SK-N-SH treated with all-trans-retinoic acid at 6 μM for 48 hours (cell line): Measurements from ENCODE around the gene SFXN2.

ENCODE experiments used
- ATAC-seq: fragments of 200-7000 bp; cut with Tn5 transposase; 3 replicates; pipeline ENCODE4 v1.9.1; 2020; ENCODE audit warnings: mild to moderate bottlenecking, moderate library complexity
- CREB5 ChIP-seq: fragments of 250-450 bp; sonication (Bioruptor Pico); IDR thresholded peaks from 2 replicates; pipeline ENCODE4 v1.5.1; 2020; ENCODE audit warnings: low read depth, mild to moderate bottlenecking, moderate library complexity
- ESRRG ChIP-seq: fragments of 250-450 bp; sonication (Bioruptor Pico); IDR thresholded peaks from 2 replicates; pipeline ENCODE4 v1.6.1; 2021; ENCODE audit warnings: mild to moderate bottlenecking
- GLIS3 ChIP-seq: fragments of 250-450 bp; sonication (Bioruptor Pico); IDR thresholded peaks from 2 replicates; pipeline ENCODE4 v1.5.0; 2020; ENCODE audit warnings: mild to moderate bottlenecking, moderate library complexity
- ISL1 ChIP-seq: fragments of 250-450 bp; sonication (Bioruptor Pico); IDR thresholded peaks from 2 replicates; pipeline ENCODE4 v2.1.2; 2022; ENCODE audit warnings: mild to moderate bottlenecking, moderate library complexity
- OSR1 ChIP-seq: fragments of 250-450 bp; sonication (Bioruptor Pico); IDR thresholded peaks from 2 replicates; pipeline ENCODE4 v1.8.0; 2022; ENCODE audit warnings: moderate library complexity, mild to moderate bottlenecking, inconsistent platforms
- RARB ChIP-seq: fragments of 250-450 bp; sonication (Bioruptor Pico); IDR thresholded peaks from 2 replicates; pipeline ENCODE4 v1.8.0; 2021; ENCODE audit warnings: mild to moderate bottlenecking, moderate library complexity
- SNAI2 ChIP-seq: fragments of 250-450 bp; sonication (Bioruptor Pico); IDR thresholded peaks from 2 replicates; pipeline ENCODE4 v1.5.0; 2020; ENCODE audit warnings: mild to moderate bottlenecking, moderate library complexity
- TCF4 ChIP-seq: fragments of 250-450 bp; sonication (Bioruptor Pico); IDR thresholded peaks from 2 replicates; pipeline ENCODE4 v1.8.0; 2021; ENCODE audit warnings: mild to moderate bottlenecking, moderate library complexity, borderline replicate concordance
- TOX ChIP-seq: fragments of 250-450 bp; sonication (Bioruptor Pico); IDR thresholded peaks from 2 replicates; pipeline ENCODE4 v1.8.0; 2021; ENCODE audit warnings: mild to moderate bottlenecking, moderate library complexity, borderline replicate concordance
- ZC3H10 ChIP-seq: fragments of 250-450 bp; sonication (Bioruptor Pico); IDR thresholded peaks from 2 replicates; pipeline ENCODE4 v1.5.1; 2021; ENCODE audit warnings: mild to moderate bottlenecking, moderate library complexity
- ZFP3 ChIP-seq: fragments of 250-450 bp; sonication (Bioruptor Pico); IDR thresholded peaks from 2 replicates; pipeline ENCODE4 v1.5.0; 2020; ENCODE audit warnings: mild to moderate bottlenecking, moderate library complexity
- ZFP30 ChIP-seq: fragments of 450-650 bp; formaldehyde crosslinking; IDR thresholded peaks from 2 replicates; pipeline ENCODE4 v1.5.0; 2022; ENCODE audit warnings: mild to moderate bottlenecking, moderate library complexity
- ZNF565 ChIP-seq: fragments of 450-650 bp; formaldehyde crosslinking; conservative IDR thresholded peaks from 2 replicates; pipeline ENCODE4 v1.5.0; 2020; ENCODE audit warnings: low read depth, mild to moderate bottlenecking, moderate library complexity
- ZNF70 ChIP-seq: fragments of 450-650 bp; formaldehyde crosslinking; IDR thresholded peaks from 2 replicates; pipeline ENCODE4 v1.5.0; 2020; ENCODE audit warnings: mild to moderate bottlenecking, moderate library complexity
- ZNF8 ChIP-seq: fragments of 450-650 bp; formaldehyde crosslinking; IDR thresholded peaks from 2 replicates; pipeline ENCODE4 v1.5.0; 2020; ENCODE audit warnings: mild to moderate bottlenecking, moderate library complexity
- TF ChIP-seq, protein P1 (sequence below): fragments of 250-450 bp; sonication (Bioruptor Pico); IDR thresholded peaks from 2 replicates; pipeline ENCODE4 v1.5.0; 2020; ENCODE audit warnings: mild to moderate bottlenecking, moderate library complexity
- TF ChIP-seq, protein P2 (sequence below): fragments of 250-450 bp; sonication (Bioruptor Pico); IDR thresholded peaks from 2 replicates; pipeline ENCODE4 v1.8.0; 2021; ENCODE audit warnings: low read depth, mild to moderate bottlenecking, moderate library complexity, borderline replicate concordance
- TF ChIP-seq, protein P3 (sequence below): fragments of 250-450 bp; sonication (Bioruptor Pico); IDR thresholded peaks from 2 replicates; pipeline ENCODE4 v1.5.1; 2021; ENCODE audit warnings: mild to moderate bottlenecking, moderate library complexity

SFXN2 gene

DNA sequence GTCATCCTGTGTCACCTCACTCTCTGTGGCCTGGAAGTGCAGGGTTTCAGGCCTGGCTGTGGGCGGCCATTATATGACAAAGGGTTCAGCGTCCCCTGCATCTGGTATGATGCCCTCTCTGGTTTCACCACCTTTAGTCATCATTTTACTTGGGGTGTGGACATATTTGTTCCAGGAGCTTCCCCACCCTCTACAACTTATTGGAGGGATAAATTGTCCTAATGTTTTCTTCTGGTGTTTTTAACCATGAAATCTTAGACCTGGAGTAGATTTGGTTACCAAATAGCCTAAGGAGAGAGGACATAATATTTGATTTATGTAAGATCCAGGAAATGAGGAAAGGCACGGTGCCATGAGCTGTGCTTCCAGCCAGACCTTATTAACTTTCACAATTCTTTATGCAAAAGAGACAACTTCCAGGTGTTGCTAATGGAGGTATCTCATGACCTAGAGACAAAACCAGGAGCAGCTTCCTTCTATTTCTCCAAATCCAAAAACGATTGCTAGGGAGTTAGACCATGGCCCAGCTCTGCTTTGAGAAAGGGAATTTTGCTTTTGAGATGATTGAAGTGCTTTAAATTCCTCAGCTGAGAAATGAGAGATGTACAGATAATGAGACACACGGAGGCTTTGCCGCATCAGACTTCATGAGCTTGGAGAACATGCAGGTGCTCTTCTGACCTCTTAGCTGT, 50.2 kb downstream of the SFXN2 start:
- ATAC-seq = peak; percentile 82
- TF ChIP-seq ISL1 (CRISPR knock-in tag) = peak; percentile 32; the same call in 1 of the 2 replicates
- TF ChIP-seq, protein P1, sequence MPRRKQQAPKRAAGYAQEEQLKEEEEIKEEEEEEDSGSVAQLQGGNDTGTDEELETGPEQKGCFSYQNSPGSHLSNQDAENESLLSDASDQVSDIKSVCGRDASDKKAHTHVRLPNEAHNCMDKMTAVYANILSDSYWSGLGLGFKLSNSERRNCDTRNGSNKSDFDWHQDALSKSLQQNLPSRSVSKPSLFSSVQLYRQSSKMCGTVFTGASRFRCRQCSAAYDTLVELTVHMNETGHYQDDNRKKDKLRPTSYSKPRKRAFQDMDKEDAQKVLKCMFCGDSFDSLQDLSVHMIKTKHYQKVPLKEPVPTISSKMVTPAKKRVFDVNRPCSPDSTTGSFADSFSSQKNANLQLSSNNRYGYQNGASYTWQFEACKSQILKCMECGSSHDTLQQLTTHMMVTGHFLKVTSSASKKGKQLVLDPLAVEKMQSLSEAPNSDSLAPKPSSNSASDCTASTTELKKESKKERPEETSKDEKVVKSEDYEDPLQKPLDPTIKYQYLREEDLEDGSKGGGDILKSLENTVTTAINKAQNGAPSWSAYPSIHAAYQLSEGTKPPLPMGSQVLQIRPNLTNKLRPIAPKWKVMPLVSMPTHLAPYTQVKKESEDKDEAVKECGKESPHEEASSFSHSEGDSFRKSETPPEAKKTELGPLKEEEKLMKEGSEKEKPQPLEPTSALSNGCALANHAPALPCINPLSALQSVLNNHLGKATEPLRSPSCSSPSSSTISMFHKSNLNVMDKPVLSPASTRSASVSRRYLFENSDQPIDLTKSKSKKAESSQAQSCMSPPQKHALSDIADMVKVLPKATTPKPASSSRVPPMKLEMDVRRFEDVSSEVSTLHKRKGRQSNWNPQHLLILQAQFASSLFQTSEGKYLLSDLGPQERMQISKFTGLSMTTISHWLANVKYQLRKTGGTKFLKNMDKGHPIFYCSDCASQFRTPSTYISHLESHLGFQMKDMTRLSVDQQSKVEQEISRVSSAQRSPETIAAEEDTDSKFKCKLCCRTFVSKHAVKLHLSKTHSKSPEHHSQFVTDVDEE = no peak
- TF ChIP-seq ZC3H10 (CRISPR knock-in tag) = no peak
- TF ChIP-seq ZFP3 = no peak

DNA sequence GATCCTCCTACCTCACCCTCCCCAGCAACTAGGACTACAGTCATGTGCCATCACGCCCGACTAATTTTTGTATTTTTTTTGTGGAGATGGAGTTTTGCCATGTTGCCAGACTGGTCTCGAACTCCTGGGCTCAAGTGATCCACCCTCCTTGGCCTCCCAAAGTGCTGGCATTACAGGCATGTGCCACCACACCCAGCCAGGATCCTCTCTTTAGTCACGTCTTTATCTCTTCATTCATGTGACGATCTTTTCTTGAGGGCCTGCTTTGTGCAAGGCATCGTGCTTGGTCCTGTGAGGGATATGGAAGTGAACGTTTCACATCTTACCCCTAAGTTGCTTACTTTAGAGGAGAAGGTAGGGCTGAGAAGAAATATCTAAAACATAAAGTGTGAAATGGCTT, 50.9 kb downstream of the SFXN2 start:
- TF ChIP-seq TCF4 (CRISPR knock-in tag) (no peak), TOX (CRISPR knock-in tag) (no peak), ZNF8 (CRISPR knock-in tag) (no peak), RARB (CRISPR knock-in tag) (no peak), ZFP30 (no peak)
- TF ChIP-seq, protein P1 = no peak
- TF ChIP-seq, protein P2, sequence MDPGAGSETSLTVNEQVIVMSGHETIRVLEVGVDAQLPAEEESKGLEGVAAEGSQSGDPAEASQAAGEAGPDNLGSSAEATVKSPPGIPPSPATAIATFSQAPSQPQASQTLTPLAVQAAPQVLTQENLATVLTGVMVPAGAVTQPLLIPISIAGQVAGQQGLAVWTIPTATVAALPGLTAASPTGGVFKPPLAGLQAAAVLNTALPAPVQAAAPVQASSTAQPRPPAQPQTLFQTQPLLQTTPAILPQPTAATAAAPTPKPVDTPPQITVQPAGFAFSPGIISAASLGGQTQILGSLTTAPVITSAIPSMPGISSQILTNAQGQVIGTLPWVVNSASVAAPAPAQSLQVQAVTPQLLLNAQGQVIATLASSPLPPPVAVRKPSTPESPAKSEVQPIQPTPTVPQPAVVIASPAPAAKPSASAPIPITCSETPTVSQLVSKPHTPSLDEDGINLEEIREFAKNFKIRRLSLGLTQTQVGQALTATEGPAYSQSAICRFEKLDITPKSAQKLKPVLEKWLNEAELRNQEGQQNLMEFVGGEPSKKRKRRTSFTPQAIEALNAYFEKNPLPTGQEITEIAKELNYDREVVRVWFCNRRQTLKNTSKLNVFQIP = no peak
- TF ChIP-seq, all 23 proteins: peak for 0
- ATAC-seq = no peak

DNA sequence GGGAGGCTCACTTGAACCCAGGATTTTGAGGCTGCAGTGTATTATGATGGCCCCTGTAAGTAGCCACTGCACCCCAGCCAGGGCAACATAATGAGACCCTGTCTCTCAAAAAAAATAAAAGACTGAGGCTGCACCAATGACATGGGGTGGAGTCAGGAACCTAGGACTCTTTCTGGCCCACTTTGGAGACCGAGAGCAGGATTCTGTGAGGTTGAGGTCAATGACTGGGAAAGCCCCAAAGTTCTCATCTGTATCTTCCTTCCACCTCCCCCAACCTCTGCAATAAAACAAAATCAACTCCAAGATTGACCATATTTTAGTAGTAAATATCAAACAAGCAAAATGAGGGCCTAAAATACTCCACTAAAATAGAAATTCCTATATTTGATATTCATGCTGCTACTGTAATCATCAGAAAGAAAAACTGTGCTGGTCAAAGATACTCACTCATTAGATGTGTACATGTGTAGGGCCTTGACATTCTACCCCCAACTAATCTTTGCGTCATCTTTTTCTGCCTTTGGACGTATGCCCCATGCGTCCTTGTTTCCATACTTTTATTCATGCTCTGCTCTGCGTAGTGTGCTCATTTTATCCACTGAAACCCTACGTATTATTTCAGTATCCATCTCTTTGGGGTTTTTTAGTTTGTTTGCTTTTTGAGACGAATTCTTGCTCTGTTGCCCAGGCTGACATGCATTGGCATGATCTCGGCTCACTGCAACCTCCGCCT, 53.2 kb downstream of the SFXN2 start:
- ATAC-seq = no peak
- TF ChIP-seq SNAI2 (CRISPR knock-in tag) (no peak), ZFP3 (no peak), OSR1 (CRISPR knock-in tag) (no peak), ISL1 (CRISPR knock-in tag) (no peak), TOX (CRISPR knock-in tag) (no peak), TCF4 (CRISPR knock-in tag) (no peak), ZNF70 (no peak), CREB5 (CRISPR knock-in tag) (no peak), ESRRG (no peak), ZNF565 (CRISPR knock-in tag) (no peak)
- TF ChIP-seq, all 23 proteins: peak for 0

- ATAC-seq = no peak
- TF ChIP-seq, protein P3, sequence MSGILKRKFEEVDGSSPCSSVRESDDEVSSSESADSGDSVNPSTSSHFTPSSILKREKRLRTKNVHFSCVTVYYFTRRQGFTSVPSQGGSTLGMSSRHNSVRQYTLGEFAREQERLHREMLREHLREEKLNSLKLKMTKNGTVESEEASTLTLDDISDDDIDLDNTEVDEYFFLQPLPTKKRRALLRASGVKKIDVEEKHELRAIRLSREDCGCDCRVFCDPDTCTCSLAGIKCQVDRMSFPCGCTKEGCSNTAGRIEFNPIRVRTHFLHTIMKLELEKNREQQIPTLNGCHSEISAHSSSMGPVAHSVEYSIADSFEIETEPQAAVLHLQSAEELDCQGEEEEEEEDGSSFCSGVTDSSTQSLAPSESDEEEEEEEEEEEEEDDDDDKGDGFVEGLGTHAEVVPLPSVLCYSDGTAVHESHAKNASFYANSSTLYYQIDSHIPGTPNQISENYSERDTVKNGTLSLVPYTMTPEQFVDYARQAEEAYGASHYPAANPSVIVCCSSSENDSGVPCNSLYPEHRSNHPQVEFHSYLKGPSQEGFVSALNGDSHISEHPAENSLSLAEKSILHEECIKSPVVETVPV = no peak
- no peak for TF ChIP-seq RARB (CRISPR knock-in tag)
- TF ChIP-seq ISL1 (CRISPR knock-in tag) = no peak
- no peak for TF ChIP-seq CREB5 (CRISPR knock-in tag)
- TF ChIP-seq GLIS3 (CRISPR knock-in tag) = no peak
- no peak for TF ChIP-seq ESRRG
- TF ChIP-seq TCF4 (CRISPR knock-in tag) = no peak
- TF ChIP-seq, all 23 proteins: peak for 0
These were observed 55.1 kb downstream of the SFXN2 start for GRCh38 chr10:102769375-102770107.
